NCI-H2029 (cell line): ENCODE results near the gene PRSS3.
A peak's percentile ranks its signal among the peaks of the same experiment; 100 is the strongest.
"Not testable (repeated sequence)": the region's sequence is repeated elsewhere in the genome, so short reads cannot be mapped to it uniquely, and the experiment has no call there.

Experiments
- DNase-seq: peaks from one replicate; lab custom pipeline; 2025; lab: John Stamatoyannopoulos, UW

Gene PRSS3

DNA sequence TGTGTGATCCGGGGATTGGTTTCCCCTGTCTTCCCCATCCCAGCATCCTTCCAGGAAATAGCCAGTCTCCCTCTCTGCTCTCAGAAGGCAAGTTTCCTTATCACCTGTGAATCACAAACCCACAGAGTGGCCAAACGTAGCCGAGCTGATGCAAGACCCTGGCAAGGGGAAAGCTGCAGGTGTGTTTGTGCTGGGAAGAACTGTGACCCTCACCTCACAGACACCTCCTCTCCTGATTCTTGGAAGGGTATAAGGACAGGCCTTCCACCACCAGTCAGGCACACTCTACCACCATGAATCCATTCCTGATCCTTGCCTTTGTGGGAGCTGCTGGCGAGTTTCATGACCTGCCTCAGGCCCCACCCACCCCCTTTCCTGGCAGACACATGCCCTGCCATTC, at the start of gene PRSS3:
Gene PRSS3 (plus strand): TSS at position 281 of the 400 bp plus-strand sequence. CDS start 13 bp downstream, at position 294.
- DNase-seq, result peak; percentile 49

DNA sequence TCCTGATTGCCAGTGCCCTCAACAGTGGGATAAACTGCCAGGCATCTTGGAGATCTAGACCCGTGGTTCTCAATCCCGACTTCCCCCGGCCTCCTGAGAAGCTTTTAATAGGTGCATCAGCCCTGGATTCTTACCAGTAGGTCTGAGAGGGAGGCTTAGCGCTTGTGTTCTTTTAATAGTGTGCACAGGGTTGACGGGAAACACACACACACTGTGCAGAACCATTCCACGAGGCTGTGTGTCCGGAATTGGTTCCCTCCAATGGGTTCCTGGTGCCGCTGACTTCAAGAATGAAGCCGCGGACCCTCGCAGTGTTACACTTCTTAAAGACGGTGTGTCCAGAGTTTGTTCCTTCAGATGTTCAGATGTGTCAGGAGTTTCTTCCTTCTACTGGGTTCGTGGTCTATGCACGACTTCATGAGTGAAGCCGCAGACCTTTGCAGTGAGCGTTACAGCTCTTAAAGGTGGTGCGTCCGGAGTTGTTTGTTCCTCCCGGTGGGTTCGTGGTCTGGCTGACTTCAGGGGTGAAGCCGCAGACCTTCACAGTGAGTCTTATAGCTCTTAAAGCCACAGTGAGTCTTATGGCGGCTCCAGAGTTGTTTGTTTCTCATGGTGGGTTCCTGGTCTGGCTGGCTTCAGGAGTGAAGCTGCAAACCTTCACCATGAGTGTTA, 46.6 kb upstream of the PRSS3 start:
- no peak for DNase-seq

DNA sequence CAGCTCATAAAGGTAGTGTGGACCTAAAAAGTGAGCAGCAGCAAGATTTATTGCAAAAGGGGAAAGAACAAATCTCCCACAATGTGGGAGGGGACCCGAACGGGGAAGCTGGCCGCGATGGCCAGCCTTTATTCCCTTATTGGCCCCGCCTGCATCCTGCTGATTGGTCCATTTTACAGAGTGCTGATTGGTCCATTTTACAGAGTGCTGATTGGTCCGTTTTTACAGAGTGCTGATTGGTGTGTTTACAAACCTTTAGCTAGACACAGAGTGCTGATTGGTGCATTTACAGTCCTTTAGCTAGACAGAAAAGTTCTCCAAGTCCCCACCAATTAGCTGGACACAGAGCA, 46.1 kb upstream of the PRSS3 start:
- not testable (repeated sequence) for DNase-seq

DNA sequence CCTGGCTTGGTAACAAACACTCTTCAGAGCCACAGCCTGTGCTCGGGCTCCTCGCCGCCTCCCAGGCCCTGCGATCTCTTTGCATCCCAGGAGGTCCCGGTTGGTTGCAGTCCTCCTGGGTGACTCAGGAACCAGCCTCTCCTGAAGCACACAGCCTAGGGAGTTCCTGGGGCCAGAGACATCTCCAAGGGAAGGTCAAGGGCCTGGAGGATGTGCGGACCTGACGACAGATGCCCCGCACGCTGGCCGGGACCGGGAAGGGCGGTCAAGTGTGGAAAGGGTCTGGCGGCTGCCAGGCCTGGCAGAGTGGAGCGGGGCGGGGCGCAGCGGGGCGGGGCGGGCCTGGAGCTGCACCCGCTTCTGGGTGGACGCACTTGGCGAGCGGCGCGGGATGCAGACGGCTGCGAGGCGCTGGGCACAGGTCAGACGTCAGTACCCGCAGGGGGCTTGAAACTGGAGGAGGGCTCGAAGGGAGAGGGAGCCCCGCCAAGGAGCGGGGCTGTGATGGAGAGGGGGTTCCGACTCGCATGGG, 45.0 kb upstream of the PRSS3 start:
- DNase-seq, result peak; percentile 17

DNA sequence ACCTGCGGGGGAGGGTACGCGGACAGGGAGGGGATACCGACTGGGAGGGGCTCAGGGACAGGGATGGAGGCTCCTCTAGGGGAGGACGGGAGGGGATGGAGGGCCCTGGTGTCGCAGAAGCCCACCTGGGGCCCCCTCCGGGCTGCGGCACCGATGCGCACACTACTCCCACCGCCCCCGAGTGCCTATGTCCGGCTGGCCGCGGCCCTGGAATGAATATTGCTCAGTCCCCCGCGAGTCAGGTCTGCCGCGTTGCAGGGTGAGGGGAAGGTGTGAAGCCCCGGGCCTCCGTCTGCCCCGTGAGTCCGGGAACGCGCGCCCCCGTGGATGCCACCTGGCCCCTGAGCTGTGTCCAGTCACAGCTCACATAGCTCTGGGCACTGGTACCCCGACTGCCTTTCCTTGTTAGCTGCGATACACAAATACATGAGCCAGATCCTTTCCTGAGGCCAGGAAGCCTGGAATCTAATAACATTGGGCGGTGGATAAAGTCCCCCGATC, 44.5 kb upstream of the PRSS3 start:
- DNase-seq, result no peak

DNA sequence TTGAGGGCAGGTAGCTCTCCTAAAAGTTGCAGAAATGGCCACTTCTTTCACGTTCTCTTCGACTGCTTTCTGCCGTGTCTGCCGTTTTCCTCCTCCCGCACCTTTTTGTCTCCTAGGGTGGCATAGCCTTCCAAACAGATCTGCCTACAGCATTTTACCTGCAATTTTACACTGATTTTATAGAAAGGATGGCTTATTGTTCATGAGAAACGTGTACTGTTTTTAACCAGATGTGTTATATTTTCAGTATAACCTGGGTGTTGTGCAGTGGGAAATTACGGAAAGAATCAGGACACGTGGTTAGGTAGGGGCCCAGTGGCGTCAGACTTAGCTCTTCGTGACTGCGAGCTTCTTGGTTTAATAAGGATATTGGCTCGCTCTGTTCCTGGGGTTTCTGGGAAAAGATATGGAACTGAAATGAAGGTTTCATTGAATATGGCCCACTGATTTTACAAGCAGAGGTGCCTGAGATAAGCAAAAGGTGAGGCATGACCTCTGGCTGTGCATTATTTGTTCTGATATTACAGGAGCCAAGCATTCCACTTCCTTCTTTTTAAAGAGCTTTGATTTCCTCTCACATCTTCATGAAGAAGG, 43.7 kb upstream of the PRSS3 start:
- DNase-seq, result no peak

DNA sequence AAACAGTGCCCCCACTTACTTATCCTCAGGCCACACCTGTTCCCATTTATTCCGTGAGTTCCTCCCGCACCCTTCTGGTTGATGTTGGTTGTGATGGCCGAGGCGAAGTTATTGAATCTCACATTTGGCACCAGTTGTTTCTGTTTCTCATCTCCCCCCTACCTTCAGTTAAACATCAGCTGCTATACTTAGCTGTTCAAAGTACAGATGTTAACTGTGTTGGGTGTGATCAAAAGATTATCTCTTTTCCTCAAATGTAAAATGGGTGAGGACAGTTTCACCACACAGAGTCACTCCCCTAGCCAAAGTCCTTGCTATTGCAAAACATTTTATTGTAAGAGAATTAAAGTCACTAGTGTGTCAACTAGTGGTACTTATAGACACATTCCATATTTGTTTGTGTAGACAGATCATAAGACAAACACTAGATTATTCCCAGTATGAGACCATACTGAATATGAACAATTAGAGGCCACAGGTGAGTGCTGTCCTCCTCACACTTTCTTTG, 43.2 kb upstream of the PRSS3 start:
- DNase-seq, result no peak

DNA sequence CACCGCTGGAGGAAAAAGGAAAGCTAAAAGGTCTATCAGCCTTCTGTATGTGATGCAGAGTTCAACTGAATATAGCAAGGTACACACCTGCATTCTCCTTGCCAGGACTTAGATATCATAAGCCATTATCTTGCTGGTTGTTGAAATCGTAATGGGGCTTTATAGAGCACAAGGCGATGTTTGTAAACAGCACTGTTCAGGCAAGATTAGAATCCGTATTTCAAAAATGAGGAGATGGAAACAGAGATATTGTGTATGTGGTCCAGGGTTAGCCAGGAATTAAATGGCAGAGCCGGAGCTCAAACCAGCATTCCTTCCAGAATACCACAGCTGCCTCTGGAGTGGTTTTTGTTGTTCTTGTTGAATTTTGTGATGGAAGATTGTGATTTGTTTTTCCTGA, 42.6 kb upstream of the PRSS3 start:
- not testable (repeated sequence) for DNase-seq

DNA sequence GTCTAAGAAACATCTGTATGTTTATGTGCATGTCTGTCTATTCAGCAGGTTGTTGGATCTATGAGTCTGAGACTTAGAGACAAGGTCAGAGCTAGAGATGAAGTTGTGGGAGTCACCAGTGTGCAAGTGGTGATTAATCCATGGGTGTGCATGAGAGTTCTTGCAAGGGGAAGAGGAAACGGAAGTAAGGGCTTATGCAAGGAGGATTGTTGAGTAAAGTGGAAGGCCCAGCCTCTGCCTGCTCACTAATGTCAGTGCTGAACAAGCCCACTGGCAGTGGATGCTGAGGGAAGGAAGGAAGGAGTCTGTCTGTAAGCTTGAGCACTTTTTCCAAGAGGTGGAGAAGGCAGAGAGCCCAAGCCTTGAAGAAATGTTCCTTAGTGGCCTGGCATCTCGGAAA, 35.7 kb upstream of the PRSS3 start:
- not testable (repeated sequence) for DNase-seq

DNA sequence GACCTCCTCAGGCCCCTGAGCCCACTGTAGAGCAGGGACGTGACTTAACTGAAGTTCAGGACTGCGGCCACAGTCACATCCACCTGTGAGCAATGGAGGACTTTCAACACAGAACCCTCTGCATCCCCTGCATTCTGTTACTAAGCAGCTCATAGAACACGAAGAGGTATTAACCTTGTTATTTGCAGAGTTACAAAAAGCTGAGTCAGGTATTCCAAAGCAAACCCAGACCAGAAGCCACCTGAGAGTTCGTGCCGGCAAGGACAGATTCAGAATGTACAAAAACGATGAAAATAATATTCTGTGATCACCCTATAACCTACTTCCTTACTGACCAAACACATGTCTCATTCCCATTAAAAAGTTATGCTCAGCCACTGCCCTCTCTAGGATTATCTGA, 33.0 kb upstream of the PRSS3 start:
- DNase-seq, result no peak

DNA sequence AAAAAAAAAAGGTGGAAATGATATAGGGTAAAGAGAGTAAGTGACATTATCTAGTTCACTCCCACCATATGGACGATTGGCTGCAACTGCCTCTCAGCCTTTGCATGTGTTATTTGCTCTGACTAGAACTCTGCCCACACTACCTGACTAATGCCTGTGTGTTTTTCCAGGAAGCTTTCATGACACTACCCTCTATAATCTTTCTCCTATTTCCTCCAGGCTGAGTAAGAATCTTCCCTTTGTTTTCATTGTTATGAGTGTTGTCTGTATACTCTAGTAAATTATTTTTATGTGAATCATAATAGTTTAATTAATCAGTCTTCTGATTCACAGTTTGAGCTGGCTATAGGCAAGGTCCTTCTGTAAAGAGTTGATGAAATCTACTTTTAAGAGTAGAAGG, 31.7 kb upstream of the PRSS3 start:
- DNase-seq, result not testable (repeated sequence)

DNA sequence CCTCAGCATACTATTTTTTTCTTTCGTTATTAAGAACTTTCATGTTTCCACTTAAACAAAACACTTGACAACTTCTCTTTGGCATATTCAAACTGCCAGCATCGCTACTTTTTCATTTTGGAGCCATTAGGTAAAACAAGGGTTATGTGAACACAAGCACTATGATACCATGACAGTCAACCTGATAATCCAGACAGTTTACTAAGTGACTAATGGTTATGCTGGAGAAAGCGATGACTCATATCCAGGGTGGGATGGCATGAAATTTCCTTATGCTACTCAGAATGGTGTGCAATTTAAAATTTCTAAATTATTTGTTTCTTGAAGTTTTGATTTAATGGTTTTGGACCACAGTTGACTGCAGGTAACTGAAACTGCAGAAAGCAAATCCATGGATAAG, 29.9 kb upstream of the PRSS3 start:
- no peak for DNase-seq

DNA sequence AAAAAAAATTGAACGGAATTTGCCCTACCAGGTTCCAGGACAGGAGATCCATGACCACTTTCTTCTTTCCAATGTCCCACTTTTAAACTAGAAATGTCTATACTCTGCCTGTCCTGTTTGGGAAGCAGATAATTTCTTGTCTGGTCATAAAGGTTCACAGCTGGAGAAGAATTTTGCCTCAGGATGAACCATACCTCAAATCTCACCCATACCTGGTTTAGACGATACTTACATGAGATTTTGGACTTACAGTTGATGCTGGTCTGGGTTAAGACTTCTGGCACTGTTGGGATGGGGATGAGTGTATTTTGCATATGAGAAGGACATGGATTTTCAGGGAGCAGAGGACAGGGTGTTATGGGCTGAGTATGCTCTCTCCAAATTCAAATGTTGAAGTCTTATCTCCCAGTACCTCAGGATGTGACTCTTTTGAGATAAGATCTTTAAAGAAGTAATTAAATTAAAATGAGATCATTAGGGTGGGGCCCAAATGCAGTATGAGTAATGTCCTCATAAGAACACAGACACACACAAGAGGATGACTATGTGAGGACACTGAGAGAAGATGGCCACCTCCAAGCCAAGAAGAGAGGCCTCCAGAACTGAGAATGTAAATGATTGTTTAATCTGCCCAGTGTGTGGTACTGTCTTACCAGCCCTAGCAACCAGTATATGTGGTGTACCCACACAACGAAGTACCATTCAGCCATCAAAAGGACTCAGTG, 25.0 kb upstream of the PRSS3 start:
- not testable (repeated sequence) for DNase-seq

DNA sequence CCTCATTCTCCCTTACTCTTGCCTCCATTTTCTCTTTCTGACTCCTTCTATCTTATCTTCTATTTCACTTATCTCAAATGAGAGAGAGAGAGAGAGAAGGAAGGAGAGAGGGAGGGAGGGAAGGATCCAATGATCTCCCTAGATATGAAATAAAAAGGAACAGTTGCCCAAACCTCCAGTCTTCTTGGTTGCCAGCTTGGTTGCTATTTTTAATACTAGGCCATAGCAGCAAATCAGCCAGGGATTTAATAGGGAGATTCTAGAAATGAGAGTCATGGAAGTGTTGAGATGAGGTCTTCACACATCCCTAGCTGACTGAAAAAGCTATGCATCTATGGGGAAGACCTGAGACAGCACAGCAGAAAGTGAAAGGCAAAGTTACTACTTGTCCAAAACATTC, 22.2 kb upstream of the PRSS3 start:
- DNase-seq, result not testable (repeated sequence)

DNA sequence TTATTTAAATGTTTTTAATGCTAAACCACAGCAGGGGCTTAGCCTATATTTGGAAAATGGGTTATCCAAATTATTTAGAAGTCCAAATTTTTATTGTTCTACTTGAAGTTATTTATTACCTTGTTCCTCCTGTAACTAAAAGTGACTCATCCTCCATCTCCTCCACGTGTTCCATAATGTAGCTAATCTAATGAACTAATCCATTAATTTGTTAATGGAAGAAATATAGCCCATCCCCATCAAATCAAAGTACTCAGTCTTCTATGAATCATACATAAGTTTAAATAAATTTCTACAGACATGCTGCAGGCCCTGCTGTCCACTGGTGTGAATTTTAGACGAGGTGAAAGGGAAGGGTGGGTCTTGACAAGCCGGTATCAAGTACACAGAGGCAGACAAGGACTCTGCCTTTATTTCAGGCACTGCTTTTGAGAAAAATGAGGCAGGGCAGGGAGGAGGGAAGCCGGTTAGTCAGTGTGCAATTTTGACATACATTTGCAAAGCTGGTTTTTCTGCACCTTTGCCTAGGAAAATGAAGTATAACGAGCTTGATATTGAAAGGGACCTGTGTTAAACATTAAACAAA, 21.2 kb upstream of the PRSS3 start:
- DNase-seq, result not testable (repeated sequence)

DNA sequence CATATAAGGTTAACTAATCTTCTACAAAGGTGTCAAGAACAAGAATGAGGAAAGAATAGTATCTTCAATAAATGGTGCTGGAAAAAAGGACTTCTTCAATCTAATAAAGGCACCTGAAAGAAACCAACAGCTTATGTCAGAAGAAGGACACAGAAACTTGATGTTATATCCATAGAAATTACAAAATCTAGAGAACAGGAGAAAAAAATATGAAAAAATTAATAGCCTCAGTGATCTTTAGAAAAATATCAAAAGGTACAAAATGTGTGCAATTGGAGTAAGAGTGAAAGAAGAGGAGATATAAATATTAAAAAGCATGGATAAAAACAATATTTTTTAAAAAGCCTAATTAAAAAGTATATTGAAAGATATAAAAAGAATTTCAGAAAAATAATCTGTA, 18.8 kb upstream of the PRSS3 start:
- no peak for DNase-seq

DNA sequence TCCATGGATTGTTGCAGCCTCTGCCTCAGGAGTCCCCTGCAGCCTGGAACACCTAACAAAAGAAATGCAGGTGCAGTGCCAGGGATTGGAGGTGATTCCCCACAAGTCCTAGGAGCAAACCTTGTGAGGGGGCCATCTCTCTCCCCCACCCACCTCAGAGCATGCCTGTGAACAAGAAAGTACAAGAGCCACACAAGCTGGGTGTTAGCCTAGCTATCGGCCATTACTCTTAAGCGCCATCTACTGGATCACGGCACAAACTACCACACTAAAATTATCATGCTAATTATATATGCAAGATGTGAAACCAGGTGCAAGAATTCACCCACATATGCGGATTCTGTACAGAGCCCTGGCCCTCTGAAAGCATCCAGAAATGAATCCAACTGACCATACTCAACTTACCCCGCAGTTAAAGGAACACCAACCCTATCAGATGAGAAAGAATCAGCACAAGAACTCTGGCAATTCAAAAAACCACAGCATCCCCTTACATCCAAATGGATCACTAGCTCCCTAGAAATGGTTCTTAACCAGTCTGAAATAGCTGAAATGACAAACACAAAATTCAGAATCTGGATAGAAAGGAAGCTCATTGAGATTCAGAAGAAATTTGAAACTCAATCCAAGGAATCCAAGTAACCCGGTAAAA, 16.5 kb upstream of the PRSS3 start:
- peak; percentile 15 for DNase-seq

DNA sequence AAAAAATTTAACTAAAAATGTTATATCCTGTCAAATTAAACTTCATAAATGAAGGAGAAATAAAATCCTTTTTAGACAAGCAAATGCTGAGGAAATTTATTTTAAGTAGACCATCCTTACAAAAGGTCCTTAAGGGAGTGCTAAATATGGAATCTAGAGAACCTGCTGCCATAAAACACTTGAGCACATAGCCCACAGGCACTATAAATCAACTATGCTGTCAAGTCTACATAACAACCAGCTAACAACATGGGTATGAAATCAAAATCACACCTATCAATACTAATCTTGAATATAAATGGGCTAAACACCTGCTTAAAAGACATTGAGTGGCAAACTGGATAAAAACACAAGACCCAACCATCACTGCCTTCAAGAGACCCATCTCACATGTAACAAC, 15.1 kb upstream of the PRSS3 start:
- no peak for DNase-seq

DNA sequence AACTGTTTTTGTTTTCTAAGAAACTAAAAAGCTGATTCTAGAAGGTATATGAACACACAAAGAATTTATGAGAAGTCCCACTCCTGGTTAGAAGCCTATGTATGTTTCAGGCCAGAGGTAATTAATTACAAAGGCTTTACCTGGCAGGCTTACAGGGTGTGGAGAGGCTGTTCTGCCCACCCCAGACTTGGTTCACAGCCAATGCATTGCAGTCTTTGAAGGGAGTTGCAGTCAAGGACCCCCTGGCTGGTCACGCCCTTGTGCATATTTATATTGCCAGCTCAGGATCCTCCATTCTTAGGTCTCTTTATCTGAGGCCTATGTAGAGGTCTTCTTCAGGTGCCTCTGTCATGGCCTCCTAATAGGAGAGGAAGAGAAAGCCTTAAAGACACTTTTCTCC, 13.6 kb upstream of the PRSS3 start:
- DNase-seq, result peak; percentile 74

DNA sequence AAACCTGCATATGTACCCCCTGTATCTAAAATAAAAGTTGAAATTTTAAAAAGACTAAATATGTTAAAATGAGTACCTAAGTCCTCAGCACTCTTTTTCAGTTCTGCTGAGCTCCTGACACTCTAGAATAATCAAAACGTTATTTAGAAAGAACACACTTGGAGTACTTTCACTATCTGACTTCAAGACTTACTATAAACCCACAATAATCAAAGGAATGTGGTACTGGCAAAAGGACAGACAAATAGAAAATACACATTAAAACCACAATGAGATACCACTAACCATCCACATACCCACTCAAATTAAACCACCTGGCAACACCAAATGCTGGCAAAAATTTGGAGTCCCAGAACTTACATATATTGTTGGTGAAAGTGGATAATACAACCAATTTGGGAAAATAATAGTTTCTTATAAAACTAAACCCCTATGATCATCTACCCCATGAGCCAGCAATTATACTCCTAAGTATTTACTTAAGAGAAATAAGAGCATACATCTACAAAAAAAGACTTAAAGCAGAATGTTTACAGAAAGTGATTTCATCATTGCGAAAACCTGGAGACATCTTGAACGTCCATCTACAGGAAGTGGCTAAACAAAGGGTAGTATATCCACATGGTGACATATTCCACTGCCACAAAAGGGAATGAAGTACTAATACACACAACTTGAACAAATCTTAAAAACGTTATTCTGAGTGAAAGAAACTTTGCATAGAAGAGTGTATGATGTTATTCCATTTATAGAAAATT, 12.8 kb upstream of the PRSS3 start:
- peak; percentile 33 for DNase-seq

DNA sequence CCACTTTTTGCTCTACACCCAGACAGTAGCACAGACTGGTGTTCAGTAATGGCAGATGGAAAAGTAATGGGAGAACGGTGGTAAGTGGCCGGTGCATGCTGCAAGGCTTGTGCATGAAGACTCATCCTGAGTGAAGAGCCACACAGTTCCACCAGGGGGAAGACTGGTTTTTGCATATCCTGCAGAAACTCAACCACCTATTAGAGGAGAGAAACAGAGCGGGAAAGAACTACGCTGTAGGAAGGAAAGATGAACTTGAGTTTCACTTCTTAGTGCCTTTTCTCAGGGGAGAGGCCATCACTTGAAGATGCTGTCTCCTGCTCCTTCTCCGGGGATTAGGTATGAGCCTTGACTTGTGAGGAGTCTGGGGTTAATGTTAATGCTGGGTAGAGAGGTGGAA, 9.4 kb upstream of the PRSS3 start:
- DNase-seq, result no peak
